ENCODE results near the gene VGF. TPM values are rescaled to one million over a fixed set of nuclear protein-coding genes. Genes with fewer than 3 reads are reported as not detected.

VGF gene
- polyA plus RNA-seq, 1 experiment, result 0.04 TPM

- POLR2A ChIA-PET, result no interaction called here
- Histone ChIP-seq H3K4me3 (ENCODE audit: low read depth, low read length) (peak overlapping the region; percentile 32), H3K36me3 (ENCODE audit: control insufficient read depth, insufficient read depth, low read length) (peaks cover 14% of the 10 kb centered on the region), H3K27me3 (ENCODE audit: control insufficient read depth, insufficient read depth, low read length) (peaks cover 9% of the 10 kb centered on the region)
- no peak for DNase-seq (ENCODE audit: low read depth)
- CTCF ChIA-PET, result interaction anchor here (0.6 to 1.4 kb wide), 3 partner anchors 10 to 38 kb away, joined by 3 to 8 read pairs (median 3); partner anchors contain the start of gene MOGAT3
- no peak for TF ChIP-seq CTCF (IDR thresholded peaks at IDR 0.05; ENCODE audit: insufficient read depth, low read depth, low read length)
These were observed 2.7 kb downstream of the VGF start for GRCh38 chr7:101162551-101163278.

DNA sequence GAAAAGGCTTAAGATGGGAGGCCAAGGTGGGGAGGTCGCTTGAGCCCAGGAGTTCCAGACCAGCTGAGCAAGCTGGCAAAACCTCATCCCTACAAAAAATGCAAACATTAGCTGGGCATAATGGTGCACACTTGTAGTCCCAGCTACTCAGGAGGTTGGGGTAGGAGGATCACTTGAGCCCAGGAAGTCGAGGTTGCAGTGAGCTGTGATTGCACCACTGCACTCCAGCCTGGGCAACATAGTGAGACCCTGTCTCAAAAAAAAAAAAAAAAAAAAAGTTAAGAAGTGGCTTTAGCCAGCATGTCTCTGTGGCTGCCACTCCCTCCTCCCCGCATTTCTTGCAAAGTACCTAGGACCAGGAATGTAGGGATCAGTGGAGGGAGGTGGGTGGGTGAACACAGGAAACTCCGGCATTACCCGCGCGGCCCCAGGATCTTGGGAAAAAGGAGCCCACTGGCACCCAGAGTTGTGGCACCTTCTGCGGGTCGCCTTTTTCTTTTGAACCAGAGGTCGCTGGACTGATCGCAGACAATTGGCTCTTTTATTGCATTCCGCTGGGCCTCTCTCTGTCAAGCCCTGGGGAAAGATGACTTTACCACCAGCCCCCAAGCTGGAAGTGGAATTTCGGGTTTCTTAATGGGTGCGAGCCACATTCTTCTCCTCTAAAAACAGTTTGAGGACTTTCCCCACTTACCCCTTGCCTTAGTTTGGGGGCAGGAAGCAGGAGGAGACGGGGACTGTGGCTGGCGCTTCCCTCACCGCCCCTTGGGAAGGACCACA lies 3.5 kb downstream of the VGF start:
- POLR2A ChIA-PET, result no interaction called here
- Histone ChIP-seq H3K4me3 (ENCODE audit: low read depth, low read length) (no peak overlapping the region), H3K27me3 (ENCODE audit: control insufficient read depth, insufficient read depth, low read length) (peaks cover 5% of the 10 kb centered on the region), H3K36me3 (ENCODE audit: control insufficient read depth, insufficient read depth, low read length) (peaks cover 19% of the 10 kb centered on the region)
- DNase-seq (ENCODE audit: low read depth), result no peak
- CTCF ChIA-PET, result interaction anchor here (0.6 to 1.4 kb wide), 6 partner anchors 9 to 267 kb away, joined by 3 to 4 read pairs (median 3); partner anchors contain the start of gene MOGAT3
- TF ChIP-seq CTCF (IDR thresholded peaks at IDR 0.05; ENCODE audit: insufficient read depth, low read depth, low read length), result no peak

DNA sequence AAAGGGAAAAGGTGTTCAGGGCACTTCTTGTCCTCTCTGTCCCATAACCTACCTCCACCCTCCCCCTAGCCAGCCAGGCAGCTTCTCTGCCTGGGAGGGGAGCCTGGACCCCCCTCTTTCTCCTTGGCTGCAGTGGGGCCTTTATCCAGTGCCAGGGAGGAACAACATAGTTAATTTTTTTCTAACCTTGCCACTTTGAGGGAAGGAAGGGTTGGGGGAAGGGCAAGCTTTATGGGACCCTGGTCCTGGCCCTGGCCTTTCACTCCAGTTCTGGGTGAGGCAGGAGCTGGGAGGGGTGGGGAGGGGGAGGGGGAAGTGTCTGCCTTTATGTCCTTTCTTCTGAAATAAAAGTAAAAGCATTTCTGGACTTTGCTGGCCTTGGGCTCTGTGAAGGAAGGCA lies 4.5 kb downstream of the VGF start:
- H3K27me3 ChIP-seq (ENCODE audit: control insufficient read depth, insufficient read depth, low read length), result no peaks in the 10 kb centered on the region; the same call in 1 of the 2 replicates
- H3K4me3 ChIP-seq (ENCODE audit: low read depth, low read length), result no peak overlapping the region
- ChIA-PET CTCF (interaction anchor here (1.2 kb wide), 2 partner anchors 10 to 266 kb away, joined by 3 read pairs; no protein-coding TSS in a partner anchor), POLR2A (no interaction called here)
- no peak for DNase-seq (ENCODE audit: low read depth)
- peaks cover 19% of the 10 kb centered on the region for H3K36me3 ChIP-seq (ENCODE audit: control insufficient read depth, insufficient read depth, low read length)
- no peak for TF ChIP-seq CTCF (IDR thresholded peaks at IDR 0.05; ENCODE audit: insufficient read depth, low read depth, low read length)

GRCh38 chr7:101159696-101160674 lies 5.4 kb downstream of the VGF start:
- DNase-seq (ENCODE audit: low read depth), result no peak
- ChIA-PET POLR2A (no interaction called here), CTCF (interaction anchor here (1.2 to 4.9 kb wide), 3 partner anchors 11 to 266 kb away, joined by 3 to 28 read pairs (median 7); no protein-coding TSS in a partner anchor)
- TF ChIP-seq CTCF (IDR thresholded peaks at IDR 0.05; ENCODE audit: insufficient read depth, low read depth, low read length), result no peak
- Histone ChIP-seq H3K4me3 (ENCODE audit: low read depth, low read length) (no peak overlapping the region), H3K27me3 (ENCODE audit: control insufficient read depth, insufficient read depth, low read length) (no peaks in the 10 kb centered on the region; the same call in 1 of the 2 replicates), H3K36me3 (ENCODE audit: control insufficient read depth, insufficient read depth, low read length) (peaks cover 19% of the 10 kb centered on the region)
